ENCODE results near the gene USP34.

The USP34 gene

DNA sequence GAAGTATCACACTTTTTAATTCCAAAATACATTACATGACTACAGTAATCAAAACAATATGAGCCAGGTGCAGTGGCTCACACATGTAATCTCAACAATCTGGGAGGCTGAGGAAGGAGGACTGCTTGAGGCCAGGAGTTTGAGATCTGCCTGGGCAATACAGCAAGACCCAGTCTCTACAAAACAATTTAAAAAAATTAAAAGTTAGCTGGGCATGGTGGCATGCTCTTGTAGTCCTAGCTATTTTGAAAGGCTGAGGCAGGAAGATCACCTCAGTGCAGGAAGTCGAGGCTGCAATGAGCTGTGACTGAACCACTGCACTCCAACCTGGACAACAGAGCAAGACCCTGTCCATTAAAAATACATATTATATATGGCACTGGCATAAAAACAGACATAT, 109.8 kb downstream of the USP34 start:
- TF ChIP-seq, protein P1, sequence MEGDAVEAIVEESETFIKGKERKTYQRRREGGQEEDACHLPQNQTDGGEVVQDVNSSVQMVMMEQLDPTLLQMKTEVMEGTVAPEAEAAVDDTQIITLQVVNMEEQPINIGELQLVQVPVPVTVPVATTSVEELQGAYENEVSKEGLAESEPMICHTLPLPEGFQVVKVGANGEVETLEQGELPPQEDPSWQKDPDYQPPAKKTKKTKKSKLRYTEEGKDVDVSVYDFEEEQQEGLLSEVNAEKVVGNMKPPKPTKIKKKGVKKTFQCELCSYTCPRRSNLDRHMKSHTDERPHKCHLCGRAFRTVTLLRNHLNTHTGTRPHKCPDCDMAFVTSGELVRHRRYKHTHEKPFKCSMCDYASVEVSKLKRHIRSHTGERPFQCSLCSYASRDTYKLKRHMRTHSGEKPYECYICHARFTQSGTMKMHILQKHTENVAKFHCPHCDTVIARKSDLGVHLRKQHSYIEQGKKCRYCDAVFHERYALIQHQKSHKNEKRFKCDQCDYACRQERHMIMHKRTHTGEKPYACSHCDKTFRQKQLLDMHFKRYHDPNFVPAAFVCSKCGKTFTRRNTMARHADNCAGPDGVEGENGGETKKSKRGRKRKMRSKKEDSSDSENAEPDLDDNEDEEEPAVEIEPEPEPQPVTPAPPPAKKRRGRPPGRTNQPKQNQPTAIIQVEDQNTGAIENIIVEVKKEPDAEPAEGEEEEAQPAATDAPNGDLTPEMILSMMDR (IDR thresholded peaks at IDR 0.05; ENCODE audit: insufficient read depth, low read length), result no peak
- TF ChIP-seq REST (IDR thresholded peaks at IDR 0.05; ENCODE audit: insufficient replicate concordance, low read depth) (no peak), GABPA (IDR thresholded peaks at IDR 0.05; ENCODE audit: low read depth) (no peak), SPI1 (IDR thresholded peaks at IDR 0.05; ENCODE audit: borderline replicate concordance, low read depth) (no peak), POLR2AphosphoS5 (IDR thresholded peaks at IDR 0.05; ENCODE audit: low read depth) (no peak)
- no peak overlapping the region for H3K4me3 ChIP-seq (replicated peaks; ENCODE audit: insufficient read depth, low read length)
- DNase-seq (ENCODE audit: low read depth in 1 of 2, low spot score in 1 of 2), result no peak
- no peaks in the 10 kb centered on the region for H3K27me3 ChIP-seq (ENCODE audit: insufficient read depth, poor library complexity, severe bottlenecking)
- H3K27ac ChIP-seq (replicated peaks), result no peak overlapping the region

DNA sequence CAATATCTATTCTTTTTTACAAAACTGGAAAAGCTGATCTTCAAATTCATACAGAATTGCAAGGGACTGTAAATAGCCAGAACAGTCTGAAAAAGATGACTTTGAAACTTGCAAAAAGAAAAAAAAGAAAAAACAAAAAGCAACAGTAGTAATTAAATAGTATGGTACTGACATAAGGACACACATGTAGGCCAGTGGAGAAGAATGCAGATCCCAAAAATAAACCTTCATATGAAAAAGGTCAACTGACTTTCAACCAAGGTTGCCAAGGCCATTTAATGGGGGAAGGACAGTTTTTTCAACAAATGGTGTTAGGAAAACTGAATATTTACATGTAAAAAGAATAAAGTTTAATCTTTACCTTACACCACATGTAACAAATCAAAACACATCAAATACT, 111.8 kb downstream of the USP34 start:
- no peak for DNase-seq (ENCODE audit: low read depth in 1 of 2, low spot score in 1 of 2)
- TF ChIP-seq GABPA (IDR thresholded peaks at IDR 0.05; ENCODE audit: low read depth), result no peak
- TF ChIP-seq REST (IDR thresholded peaks at IDR 0.05; ENCODE audit: insufficient replicate concordance, low read depth), result no peak
- TF ChIP-seq SPI1 (IDR thresholded peaks at IDR 0.05; ENCODE audit: borderline replicate concordance, low read depth), result no peak
- no peak for TF ChIP-seq POLR2AphosphoS5 (IDR thresholded peaks at IDR 0.05; ENCODE audit: low read depth)
- Histone ChIP-seq H3K27ac (replicated peaks) (no peak overlapping the region), H3K4me3 (replicated peaks; ENCODE audit: insufficient read depth, low read length) (no peak overlapping the region), H3K27me3 (ENCODE audit: insufficient read depth, poor library complexity, severe bottlenecking) (no peaks in the 10 kb centered on the region)

DNA sequence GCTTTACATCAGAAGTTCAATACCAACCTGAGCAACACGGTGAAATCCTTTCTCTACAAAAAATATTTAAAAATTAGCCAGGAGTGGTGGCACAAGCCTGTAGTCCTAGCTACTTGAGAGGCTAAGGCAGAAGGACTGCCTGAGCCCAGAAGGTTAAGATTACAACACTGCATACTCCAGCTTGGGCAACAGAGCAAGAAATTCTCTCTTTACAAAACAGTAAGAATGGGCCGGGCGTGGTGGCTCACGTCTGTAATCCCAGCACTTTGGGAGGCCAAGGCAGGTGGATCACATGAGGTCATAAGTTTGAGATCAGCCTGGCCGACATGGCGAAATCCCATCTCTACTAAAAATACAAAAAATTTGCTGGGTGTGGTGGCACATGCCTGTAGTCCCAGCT, 113.2 kb downstream of the USP34 start:
- H3K27me3 ChIP-seq (ENCODE audit: insufficient read depth, poor library complexity, severe bottlenecking), result no peaks in the 10 kb centered on the region
- H3K4me3 ChIP-seq (replicated peaks; ENCODE audit: insufficient read depth, low read length), result no peak overlapping the region
- 0 out of 2 replicates have a peak overlapping the region, but pooled peaks have one; percentile 1 for H3K27ac ChIP-seq (replicated peaks)
- peak in 1 of 2 experiments; percentile 56 for DNase-seq (ENCODE audit: low read depth in 1 of 2, low spot score in 1 of 2)
- TF ChIP-seq, protein P1 (IDR thresholded peaks at IDR 0.05; ENCODE audit: insufficient read depth, low read length), result no peak
- TF ChIP-seq REST (IDR thresholded peaks at IDR 0.05; ENCODE audit: insufficient replicate concordance, low read depth) (no peak), GABPA (IDR thresholded peaks at IDR 0.05; ENCODE audit: low read depth) (no peak), POLR2AphosphoS5 (IDR thresholded peaks at IDR 0.05; ENCODE audit: low read depth) (no peak)
